ENCODE results near the gene GPSM3.
"Not testable (repeated sequence)": the region's sequence is repeated elsewhere in the genome, so short reads cannot be mapped to it uniquely, and the experiment has no call there.

The GPSM3 gene

GRCh38 chr6:32190054-32190851, 2.2 kb downstream of the GPSM3 start, which contains the start of gene PBX2:
TSS of gene PBX2 (minus strand) at chr6:32190202. CDS start at chr6:32189915, 287 bp downstream.
- peaks cover 21% of the 10 kb centered on the region for H3K36me3 ChIP-seq (replicated peaks)
- no peak for TF ChIP-seq CTCF (IDR thresholded peaks at IDR 0.05; ENCODE audit: low read depth, low read length, missing control alignments)
- in situ Hi-C loops (cut with HindIII; ENCODE audit: low pct_ligation_motif_present, low sequenced_read_pairs), result no loop called here

GRCh38 chr6:32189742-32190053, 2.7 kb downstream of the GPSM3 start:
- H3K27me3 ChIP-seq (replicated peaks), result no peaks in the 10 kb centered on the region
- H3K36me3 ChIP-seq (replicated peaks), result peaks cover 21% of the 10 kb centered on the region
- DNase-seq, result no peak
- peak overlapping the region; percentile 65 for H3K27ac ChIP-seq
- in situ Hi-C loops (cut with HindIII; ENCODE audit: low pct_ligation_motif_present, low sequenced_read_pairs), result loop anchor here (10.0 kb wide), 1 partner anchor 65 kb away; the partner anchor contains the start of gene ATF6B
- peak overlapping the region; percentile 67 for H3K4me3 ChIP-seq (ENCODE audit: low read depth, low read length)
- TF ChIP-seq CTCF (IDR thresholded peaks at IDR 0.05; ENCODE audit: low read depth, low read length, missing control alignments), result no peak

More at GRCh38 chr6:32190054-32190851, 2.2 kb downstream of the GPSM3 start, which contains the start of gene PBX2:
- DNase-seq, result peak; percentile 86
- H3K4me3 ChIP-seq (ENCODE audit: low read depth, low read length), result peak within 1 kb of the TSS; percentile 67
- H3K27me3 ChIP-seq (replicated peaks), result no peaks in the 10 kb centered on the region
- H3K27ac ChIP-seq, result peak within 1 kb of the TSS; percentile 65

GRCh38 chr6:32189069-32189741, 3.2 kb downstream of the GPSM3 start:
- no peak for TF ChIP-seq CTCF (IDR thresholded peaks at IDR 0.05; ENCODE audit: low read depth, low read length, missing control alignments)
- H3K27me3 ChIP-seq (replicated peaks), result no peaks in the 10 kb centered on the region
- peaks cover 23% of the 10 kb centered on the region for H3K36me3 ChIP-seq (replicated peaks)
- no peak for DNase-seq
- in situ Hi-C loops (cut with HindIII; ENCODE audit: low pct_ligation_motif_present, low sequenced_read_pairs), result loop anchor here (10.0 kb wide), 1 partner anchor 64 kb away; the partner anchor contains the start of gene ATF6B
- peak overlapping the region; percentile 67 for H3K4me3 ChIP-seq (ENCODE audit: low read depth, low read length)
- H3K27ac ChIP-seq, result peak overlapping the region; percentile 65

- peak overlapping the region; percentile 67 for H3K4me3 ChIP-seq (ENCODE audit: low read depth, low read length)
- peak overlapping the region; percentile 65 for H3K27ac ChIP-seq
- DNase-seq, result peak; percentile 14
- H3K27me3 ChIP-seq (replicated peaks), result no peaks in the 10 kb centered on the region
- H3K36me3 ChIP-seq (replicated peaks), result peaks cover 29% of the 10 kb centered on the region
- in situ Hi-C loops (cut with HindIII; ENCODE audit: low pct_ligation_motif_present, low sequenced_read_pairs), result loop anchor here (10.0 kb wide), 1 partner anchor 64 kb away; the partner anchor contains the start of gene ATF6B
- TF ChIP-seq CTCF (IDR thresholded peaks at IDR 0.05; ENCODE audit: low read depth, low read length, missing control alignments), result no peak
Observed at GRCh38 chr6:32188381-32189068, 3.9 kb downstream of the GPSM3 start.

- H3K27me3 ChIP-seq (replicated peaks); H3K27ac ChIP-seq; DNase-seq: not testable (repeated sequence)
- Histone ChIP-seq H3K36me3 (replicated peaks) (peaks cover 36% of the 10 kb centered on the region), H3K4me3 (ENCODE audit: low read depth, low read length) (peak overlapping the region; percentile 27)
- in situ Hi-C loops (cut with HindIII; ENCODE audit: low pct_ligation_motif_present, low sequenced_read_pairs), result loop anchor here (10.0 kb wide), 1 partner anchor 63 kb away; the partner anchor contains the start of gene ATF6B
Observed at GRCh38 chr6:32187725-32188380, 4.6 kb downstream of the GPSM3 start.

Data from brain microvascular endothelial cell (primary cell).